NCI-H1092 treated with DMSO at 0.1 percent for 48 hours (cell line): ENCODE measurements around the gene GABBR2.

ENCODE experiments used
- DNase-seq: peaks from one replicate; lab custom pipeline; 2025; lab: John Stamatoyannopoulos, UW

GABBR2 gene

DNA sequence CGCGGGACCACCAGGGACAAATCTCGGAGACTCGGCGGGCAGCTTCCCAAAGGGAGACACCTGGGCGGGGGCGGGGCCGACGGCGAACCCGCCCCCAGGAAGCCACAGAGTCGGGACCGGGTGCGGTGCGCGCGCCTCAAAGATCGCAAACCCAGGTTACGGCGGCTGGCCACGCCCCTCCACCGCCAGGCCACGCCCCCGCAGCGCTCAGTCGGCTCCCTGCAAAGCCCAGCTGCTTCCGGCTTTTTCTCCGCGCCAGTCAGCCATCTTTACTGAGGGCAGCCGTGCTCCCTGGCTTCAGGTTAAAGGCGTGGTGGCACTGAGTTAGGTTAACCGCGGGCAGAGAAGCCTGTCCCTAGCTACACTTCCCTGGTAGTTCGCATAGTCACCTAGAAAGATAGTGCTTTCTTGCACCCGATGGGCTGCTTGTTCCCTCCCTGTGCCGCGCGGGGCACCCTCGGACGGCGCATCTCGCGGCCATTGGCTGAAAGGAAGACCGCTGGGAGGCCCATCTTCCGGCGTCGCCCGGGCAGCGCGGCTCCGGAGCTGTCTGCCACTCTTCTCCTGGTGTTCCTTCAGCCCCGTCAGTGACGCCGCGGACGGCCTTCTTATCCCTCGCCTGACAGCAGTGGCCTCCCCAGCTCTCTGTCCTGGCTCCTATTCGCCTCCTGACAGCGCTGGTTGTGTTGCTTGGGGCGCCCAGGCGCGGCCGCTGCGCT lies 453.0 kb downstream of the GABBR2 start, which contains the start of gene TBC1D2:
Gene TBC1D2, minus strand, starts transcription at position 72 of the 719 bp plus-strand sequence. CDS start 108 bp downstream, outside the sequence.
- peak; percentile 97 for DNase-seq

DNA sequence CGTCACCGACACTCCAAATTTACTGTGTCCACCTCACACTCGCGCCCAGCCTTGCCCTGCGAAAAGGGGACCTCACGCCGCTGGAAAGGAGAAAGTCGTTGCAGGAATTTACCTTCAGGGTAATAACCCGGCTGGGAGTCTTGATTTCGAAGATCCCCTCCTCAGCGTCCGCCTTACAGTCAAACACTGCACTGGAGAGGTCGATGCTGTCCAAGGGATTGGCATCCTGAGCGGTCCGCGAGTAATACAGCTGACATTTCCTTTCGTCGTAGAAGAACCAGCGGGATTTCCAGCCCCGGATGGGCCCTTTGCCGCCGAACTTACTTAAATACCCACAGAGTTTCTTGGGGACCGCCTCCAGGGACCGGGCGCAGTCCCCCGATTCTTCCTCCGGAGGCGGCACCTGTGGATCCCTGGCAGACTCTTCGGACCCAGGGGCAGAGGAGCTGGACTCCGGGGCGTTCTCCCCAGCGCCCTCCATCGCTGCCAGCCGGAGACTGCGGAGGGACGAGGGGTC lies 453.6 kb downstream of the GABBR2 start:
- DNase-seq: no peak

DNA sequence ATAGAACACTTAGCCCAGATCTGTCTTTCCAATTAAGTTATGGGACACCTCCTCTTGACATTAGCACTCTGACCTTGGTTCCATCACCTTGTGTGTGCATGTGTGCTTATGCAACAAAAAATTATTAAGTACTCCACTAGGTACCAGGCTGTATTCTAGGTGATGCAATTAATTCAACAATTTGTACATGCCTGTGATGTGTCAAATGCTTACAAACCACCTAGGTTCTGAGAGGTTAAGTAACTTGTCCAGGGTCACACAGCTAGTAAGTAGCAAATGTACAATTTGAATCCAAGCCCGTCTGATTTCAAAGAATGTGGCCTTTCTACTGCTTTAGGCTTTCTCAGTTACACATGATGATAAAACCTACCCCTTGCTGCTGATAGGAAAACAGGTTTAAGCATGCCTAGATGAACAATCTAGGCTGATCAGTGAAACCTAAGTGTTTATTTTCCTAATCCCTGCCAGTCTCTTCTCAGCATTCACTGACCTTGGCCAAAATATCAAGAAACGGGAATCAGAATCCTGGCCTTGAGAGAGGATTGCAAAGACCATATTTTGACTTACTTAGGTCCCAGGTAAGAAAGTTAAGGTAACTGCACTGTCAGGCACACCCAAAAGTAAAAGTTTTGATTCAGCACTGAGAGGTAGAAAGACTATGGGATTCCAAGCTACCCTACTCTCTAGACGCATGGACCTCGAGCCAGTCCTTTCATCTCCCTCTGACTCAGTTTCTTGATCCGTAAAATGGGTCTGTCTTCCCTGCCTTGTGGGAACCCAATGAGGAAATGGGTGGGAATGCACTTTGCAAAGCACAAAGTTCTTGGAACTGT lies 454.3 kb downstream of the GABBR2 start:
- no peak for DNase-seq

DNA sequence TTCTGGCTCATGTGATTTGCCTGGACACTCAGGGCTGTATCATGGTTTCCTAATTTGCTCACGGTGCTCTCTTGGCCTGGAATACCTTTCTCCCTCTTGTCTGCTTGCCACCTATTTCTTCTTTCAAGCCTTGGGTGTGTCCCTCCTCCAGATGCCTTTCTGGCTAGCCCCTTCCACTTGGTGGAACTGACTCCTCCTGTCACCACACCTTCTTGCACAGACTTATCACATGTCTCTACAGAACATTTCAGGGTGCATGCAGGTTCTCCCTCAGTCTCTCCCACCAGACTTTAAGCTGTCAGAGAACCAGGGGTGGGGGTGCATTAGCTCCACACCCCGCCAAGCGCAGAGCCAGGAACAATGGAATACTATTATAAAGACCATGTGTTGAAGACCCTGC lies 455.2 kb downstream of the GABBR2 start:
- DNase-seq: no peak

DNA sequence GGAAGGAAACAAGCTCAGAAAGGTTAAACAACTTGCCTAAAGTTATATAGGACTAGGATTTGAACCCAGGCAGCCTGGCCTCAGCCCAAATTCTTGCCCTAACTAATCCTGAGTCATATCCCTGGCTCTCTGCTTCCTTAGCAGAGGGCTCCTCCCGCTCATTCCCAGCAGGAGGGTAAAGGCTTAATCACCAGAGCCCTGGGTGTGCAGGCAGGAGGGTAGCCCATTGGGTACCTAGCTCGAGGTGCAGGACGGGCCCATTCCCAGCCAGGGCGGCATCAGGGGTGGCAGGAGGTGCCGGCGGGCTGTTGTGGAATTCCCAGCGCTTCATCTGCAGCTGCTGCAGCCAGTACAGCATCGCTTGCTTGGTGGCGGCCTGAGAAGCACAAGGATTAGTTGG lies 457.2 kb downstream of the GABBR2 start:
- DNase-seq: no peak

DNA sequence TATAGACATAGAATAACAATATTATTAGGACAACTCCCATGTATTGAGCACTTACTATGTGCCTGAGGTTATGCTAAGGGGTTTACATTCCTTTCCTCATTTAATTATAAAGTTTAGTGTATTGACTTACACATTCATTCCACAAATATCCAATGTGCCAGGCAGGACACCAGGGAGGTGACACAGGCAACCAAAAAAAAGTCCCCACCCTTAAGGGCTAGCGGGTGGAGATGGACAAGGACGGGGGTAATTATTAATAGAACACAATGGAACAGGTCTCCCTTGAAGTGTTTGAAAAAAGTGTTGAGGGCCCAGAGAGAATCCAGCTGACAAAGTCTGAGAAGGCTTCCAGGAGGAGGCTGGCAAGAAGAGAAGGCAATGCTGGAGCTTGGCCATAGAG lies 459.0 kb downstream of the GABBR2 start:
- DNase-seq: no peak

DNA sequence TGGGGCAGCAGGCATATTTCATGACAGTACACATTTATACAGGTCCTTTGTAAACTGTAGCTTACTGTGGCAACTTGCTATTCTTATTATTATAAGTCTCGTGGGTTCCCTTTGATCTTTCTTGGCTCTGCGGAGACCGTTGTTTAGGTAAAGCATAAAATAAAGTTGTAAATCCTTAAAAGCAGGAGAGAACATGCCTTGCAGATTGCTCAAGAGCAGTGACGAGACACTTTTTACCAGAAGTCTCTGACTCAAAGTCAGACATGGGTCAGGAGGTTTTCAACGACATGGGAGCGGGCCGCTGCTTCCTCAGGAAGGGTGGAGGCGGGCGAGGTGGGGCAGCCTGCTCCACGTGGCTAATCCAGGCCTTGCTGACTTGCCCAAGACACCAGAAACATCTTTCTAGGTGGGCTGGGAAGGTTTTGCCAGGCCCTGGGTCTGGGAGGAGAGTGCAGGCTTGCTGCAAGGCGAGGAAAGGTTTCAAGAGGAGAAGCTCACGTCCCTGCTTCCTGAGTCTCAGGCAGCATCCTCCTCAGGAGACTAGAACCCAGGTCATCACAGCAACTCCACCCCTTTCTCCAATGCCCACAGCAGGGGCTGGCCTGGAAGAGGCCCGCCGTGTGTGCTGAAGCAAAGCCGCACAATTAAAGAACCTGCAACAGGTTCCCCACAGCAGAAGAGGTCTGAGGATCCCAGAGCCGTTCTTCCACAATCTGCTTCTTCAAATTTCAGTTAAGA lies 459.8 kb downstream of the GABBR2 start:
- DNase-seq: no peak

DNA sequence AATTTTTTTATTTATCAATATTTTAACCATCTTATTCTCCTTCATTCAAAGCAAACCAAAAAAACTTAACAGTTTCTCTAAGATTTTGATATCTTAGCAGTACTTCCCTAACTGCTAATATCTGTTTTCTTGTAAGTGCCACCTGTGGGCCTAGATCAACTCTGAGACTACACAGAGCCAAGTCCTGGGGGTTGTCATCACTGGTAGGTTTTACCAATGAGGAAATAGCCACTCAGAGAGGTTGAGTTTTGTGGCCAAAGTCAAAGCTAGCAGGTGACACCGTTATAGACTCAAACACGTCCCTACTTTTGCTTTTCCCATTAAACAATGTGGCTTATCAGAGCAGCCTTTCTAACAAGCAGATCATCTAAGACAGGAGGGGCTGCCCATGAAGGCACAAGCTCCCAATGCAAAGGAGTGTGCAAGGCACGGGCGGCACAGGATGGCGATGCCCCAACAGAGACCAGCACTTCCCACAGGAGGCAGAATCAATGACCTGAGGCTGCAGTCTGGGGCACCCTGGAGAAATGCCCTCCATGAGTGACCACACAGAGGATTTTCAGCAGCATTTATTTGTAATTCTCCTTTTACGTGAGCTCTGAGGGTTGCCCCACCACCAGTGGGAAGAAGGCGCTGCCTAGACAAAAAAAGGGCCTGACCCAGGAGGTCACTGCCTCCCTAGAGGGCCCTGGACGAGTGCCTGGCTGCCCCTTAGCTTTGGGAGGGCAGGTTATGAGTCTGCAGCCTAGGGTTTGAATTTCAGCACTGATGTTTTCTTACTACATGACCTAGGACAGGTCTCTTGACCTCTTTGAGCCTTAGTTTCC lies 460.7 kb downstream of the GABBR2 start:
- DNase-seq: no peak

DNA sequence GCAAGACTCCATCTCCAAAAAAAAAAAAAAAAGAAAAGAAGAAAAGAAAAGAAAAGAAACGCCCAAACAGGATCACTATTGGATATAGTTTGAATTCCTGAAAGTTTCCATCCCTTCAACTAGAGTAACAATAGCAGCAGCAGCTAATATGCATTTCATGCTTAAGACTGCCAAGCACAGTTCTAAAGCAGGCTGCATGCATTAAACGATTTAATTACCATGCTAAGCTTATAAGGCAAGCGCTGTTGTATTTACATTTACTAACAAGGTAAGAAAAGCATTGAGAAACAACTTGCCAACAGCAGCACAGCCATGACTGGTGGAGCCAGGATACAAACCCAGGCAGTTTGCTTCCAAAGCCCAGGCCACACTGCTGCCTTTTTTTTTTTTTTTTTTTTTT lies 466.3 kb downstream of the GABBR2 start:
- no peak for DNase-seq

DNA sequence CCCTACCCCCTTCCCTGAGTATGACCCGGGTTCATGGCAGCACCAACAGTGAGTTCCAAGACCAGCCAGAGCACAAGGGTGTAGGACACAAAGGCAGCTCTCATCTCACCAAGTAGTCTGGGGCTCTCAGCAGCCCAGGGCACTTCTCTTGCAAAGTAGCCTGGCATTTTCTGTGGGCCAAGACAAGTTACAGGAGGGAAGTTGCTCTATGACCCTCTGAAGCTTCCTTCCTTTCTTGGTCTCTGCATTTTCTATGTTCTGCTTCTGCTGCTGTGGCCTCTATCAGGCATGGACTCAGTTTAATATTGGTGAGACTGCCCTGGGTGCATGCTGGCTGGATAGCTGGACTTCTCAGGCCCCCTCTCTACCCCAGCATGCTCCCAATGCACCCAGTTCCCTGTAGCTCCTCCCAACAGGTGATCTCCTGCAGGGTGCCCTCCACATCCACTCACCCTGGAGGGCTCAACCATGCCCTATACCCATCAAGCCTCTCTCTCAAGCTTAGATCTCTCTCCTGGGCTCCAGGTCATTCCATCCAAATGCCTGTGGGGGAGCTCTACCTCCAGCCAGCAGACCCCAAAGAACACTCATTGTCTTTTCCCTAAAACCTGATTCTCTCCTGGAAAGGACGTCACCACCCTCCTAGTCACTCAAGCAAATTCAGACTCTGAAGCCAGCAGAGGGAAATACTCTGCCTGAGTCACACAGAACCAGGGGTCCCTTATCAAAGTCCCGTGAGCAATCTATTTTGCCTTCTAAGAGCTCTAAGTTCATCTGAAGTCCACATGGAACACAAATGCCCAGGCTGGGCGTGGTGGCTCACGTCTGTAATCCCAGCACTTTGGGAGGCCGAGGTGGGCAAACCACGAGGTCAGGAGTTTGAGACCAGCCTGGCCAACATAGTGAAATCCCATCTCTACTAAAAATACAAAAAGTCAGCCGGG lies 467.1 kb downstream of the GABBR2 start:
- DNase-seq: no peak

DNA sequence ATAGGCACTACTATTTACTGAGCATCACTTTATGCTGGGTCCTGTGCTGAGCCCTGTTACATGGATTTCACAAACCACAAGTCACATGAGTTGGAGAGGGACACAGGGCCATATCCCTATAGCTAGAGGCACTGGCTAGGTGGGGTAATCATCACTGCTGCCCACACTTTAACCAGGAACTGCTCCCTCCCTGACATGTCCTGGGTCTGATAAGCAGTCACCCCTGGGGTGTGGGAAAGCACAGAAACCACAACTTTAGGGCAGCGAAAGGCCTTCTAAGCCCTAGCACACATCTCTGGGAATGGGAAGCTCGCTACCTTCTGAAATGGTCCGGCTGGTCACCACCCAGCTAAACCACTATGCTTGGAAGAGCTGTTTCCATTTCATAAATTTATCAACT lies 468.3 kb downstream of the GABBR2 start:
- no peak for DNase-seq
